Suprapubic skin (tissue), 4 donors: Measurements from ENCODE around the gene CEP192. TPM values are rescaled to one million over a fixed set of nuclear protein-coding genes. Genes with fewer than 3 reads are reported as not detected.
"Not testable (repeated sequence)": the region's sequence is repeated elsewhere in the genome, so short reads cannot be mapped to it uniquely, and the experiment has no call there.

Source experiments
- DNase-seq, 2 donors: peaks; one replicate each; pipeline ENCODE4 v3.0.0-alpha.2; 2019; ENCODE audit warnings: low spot score in 2 of 2
- H3K27ac ChIP-seq: fragments of 200-600 bp; sonication (generic); one replicate; pipeline ENCODE4 v1.5.1; 2019
- H3K27me3 ChIP-seq: fragments of 200-600 bp; sonication (generic); one replicate; pipeline ENCODE4 v1.5.1; 2019
- H3K36me3 ChIP-seq: fragments of 200-600 bp; sonication (generic); one replicate; pipeline ENCODE4 v1.5.1; 2019
- H3K4me1 ChIP-seq: fragments of 200-600 bp; sonication (generic); one replicate; pipeline ENCODE4 v1.5.1; 2019
- H3K4me3 ChIP-seq: fragments of 200-600 bp; sonication (generic); one replicate; pipeline ENCODE4 v1.5.1; 2019; ENCODE audit warnings: mild to moderate bottlenecking
- H3K9me3 ChIP-seq: fragments of 200-600 bp; sonication (generic); one replicate; pipeline ENCODE4 v1.5.1; 2019
- EP300 ChIP-seq: sonication (generic); formaldehyde crosslinking; IDR thresholded peaks from one replicate; pipeline ENCODE4 v1.6.1; 2017; ENCODE audit warnings: antibody characterized with exemption
- POLR2A ChIP-seq, 2 donors: fragments of 450-650 bp; IDR thresholded peaks; one replicate each; pipeline ENCODE4 v1.6.1; 2017; ENCODE audit warnings: antibody characterized with exemption in 2 of 2, mild to moderate bottlenecking in 2 of 2, moderate library complexity in 2 of 2
- POLR2AphosphoS5 ChIP-seq, 3 donors: sonication (generic); formaldehyde crosslinking; IDR thresholded peaks; one replicate each; pipeline ENCODE4 v1.6.1; 2017; ENCODE audit warnings: antibody characterized with exemption in 3 of 3
- WGBS: methylation state at CpG from one replicate; pipeline ENCODE4 v1.1.5; 2018; 5-methylcytosine and 5-hydroxymethylcytosine counted together
- total RNA-seq, 4 donors: library from RNA; depleted of rRNA; stranded (reverse); fragments of >200 nt; gene quantifications; one replicate each; pipeline ENCODE4 v1.1.0, GENCODE V29; 2016
- TF ChIP-seq, protein P1 (sequence below), 2 donors: fragments of 200-600 bp in 1 of 2; fragments of 450-650 bp in 1 of 2; sonication (generic) in 1 of 2; IDR thresholded peaks; one replicate each; pipeline ENCODE4 v1.5.1; 2016 to 2019; ENCODE audit warnings: antibody characterized with exemption in 2 of 2, mild to moderate bottlenecking in 1 of 2, moderate library complexity in 1 of 2

The CEP192 gene
- total RNA-seq, 4 donors from 2014 or later: 13.0 to 30.4 (median 18.8) TPM

GRCh38 chr18:13086906-13087305 is 95.7 kb downstream of the CEP192 start:
- H3K36me3 ChIP-seq: peaks cover 35% of the 10 kb centered on the region
- H3K4me1 ChIP-seq: no peaks in the 10 kb centered on the region
- H3K4me3 ChIP-seq: no peak overlapping the region
- H3K27ac ChIP-seq: no peak overlapping the region
- WGBS: 95% methylated on average over 4 of the region's 4 CpGs
- no peaks in the 10 kb centered on the region for H3K9me3 ChIP-seq
- TF ChIP-seq POLR2A (IDR thresholded peaks at IDR 0.05) (no peak), POLR2AphosphoS5 (IDR thresholded peaks at IDR 0.05) (no peak), EP300 (no peak)
- TF ChIP-seq, protein P1, sequence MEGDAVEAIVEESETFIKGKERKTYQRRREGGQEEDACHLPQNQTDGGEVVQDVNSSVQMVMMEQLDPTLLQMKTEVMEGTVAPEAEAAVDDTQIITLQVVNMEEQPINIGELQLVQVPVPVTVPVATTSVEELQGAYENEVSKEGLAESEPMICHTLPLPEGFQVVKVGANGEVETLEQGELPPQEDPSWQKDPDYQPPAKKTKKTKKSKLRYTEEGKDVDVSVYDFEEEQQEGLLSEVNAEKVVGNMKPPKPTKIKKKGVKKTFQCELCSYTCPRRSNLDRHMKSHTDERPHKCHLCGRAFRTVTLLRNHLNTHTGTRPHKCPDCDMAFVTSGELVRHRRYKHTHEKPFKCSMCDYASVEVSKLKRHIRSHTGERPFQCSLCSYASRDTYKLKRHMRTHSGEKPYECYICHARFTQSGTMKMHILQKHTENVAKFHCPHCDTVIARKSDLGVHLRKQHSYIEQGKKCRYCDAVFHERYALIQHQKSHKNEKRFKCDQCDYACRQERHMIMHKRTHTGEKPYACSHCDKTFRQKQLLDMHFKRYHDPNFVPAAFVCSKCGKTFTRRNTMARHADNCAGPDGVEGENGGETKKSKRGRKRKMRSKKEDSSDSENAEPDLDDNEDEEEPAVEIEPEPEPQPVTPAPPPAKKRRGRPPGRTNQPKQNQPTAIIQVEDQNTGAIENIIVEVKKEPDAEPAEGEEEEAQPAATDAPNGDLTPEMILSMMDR (IDR thresholded peaks at IDR 0.05): no peak
- DNase-seq: no peak
- no peaks in the 10 kb centered on the region for H3K27me3 ChIP-seq

- no peaks in the 10 kb centered on the region for H3K4me1 ChIP-seq
- TF ChIP-seq, protein P1 (IDR thresholded peaks at IDR 0.05): no peak
- TF ChIP-seq POLR2A (IDR thresholded peaks at IDR 0.05) (no peak), POLR2AphosphoS5 (IDR thresholded peaks at IDR 0.05) (no peak), EP300 (no peak)
- H3K4me3 ChIP-seq: no peak overlapping the region
- no peak for DNase-seq
- H3K36me3 ChIP-seq: peaks cover 71% of the 10 kb centered on the region
- 89% methylated on average over 12 of the region's 12 CpGs for WGBS
- no peaks in the 10 kb centered on the region for H3K27me3 ChIP-seq
- no peaks in the 10 kb centered on the region for H3K9me3 ChIP-seq
- H3K27ac ChIP-seq: no peak overlapping the region
Observed at GRCh38 chr18:13095466-13095865, 104.3 kb downstream of the CEP192 start.

DNA sequence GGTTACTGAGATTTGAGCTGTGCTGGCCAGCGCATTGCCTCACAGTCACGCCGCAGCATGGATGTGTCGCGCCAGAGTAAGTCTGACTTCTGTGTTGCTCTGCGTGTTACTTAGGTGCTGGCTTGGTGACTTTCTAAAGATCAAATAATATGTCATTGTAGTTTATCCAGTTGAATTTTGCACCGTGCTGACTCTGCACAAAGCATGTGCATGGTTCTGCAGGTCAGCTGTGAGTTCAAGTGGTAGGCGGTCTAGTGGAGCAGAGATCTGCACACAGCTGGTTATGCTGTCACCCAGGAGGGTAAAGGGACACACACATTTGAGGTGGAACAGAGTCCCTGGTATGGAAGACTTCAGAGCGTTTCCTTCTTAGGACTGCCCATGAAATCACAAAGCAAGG is 105.1 kb downstream of the CEP192 start:
- Histone ChIP-seq H3K4me3 (no peak overlapping the region), H3K27ac (no peak overlapping the region), H3K27me3 (no peaks in the 10 kb centered on the region), H3K9me3 (no peaks in the 10 kb centered on the region), H3K4me1 (no peaks in the 10 kb centered on the region), H3K36me3 (peaks cover 74% of the 10 kb centered on the region)
- DNase-seq: no peak
- TF ChIP-seq, protein P1 (IDR thresholded peaks at IDR 0.05): no peak
- TF ChIP-seq EP300 (no peak), POLR2AphosphoS5 (IDR thresholded peaks at IDR 0.05) (no peak), POLR2A (IDR thresholded peaks at IDR 0.05) (no peak)
- WGBS: 95% methylated on average over 9 of the region's 9 CpGs

DNA sequence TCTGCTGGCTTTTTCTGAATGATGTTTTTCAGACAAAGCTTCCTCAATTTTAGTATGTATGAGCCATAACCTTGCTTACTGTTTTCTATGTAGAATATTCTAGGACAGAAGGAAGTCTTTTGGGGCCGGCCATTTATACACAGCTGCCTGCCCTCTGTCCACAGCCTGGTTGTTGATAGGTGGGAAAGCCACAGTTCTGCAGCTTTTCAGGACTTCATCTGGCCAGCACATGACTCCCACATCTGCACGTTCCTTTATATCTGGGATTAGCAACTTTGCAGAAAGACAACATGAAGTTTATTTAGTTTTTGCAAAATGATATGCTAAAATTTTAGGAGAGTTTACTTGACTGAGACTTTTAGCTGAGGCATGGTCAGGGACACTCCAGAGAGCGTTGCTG is 105.6 kb downstream of the CEP192 start:
- H3K4me3 ChIP-seq: no peak overlapping the region
- 86% methylated on average over 3 of the region's 3 CpGs for WGBS
- no peaks in the 10 kb centered on the region for H3K4me1 ChIP-seq
- H3K36me3 ChIP-seq: peaks cover 76% of the 10 kb centered on the region
- no peaks in the 10 kb centered on the region for H3K27me3 ChIP-seq
- H3K9me3 ChIP-seq: no peaks in the 10 kb centered on the region
- H3K27ac ChIP-seq: no peak overlapping the region
- no peak for TF ChIP-seq POLR2A (IDR thresholded peaks at IDR 0.05)
- TF ChIP-seq, protein P1 (IDR thresholded peaks at IDR 0.05): no peak
- no peak for TF ChIP-seq EP300
- no peak for TF ChIP-seq POLR2AphosphoS5 (IDR thresholded peaks at IDR 0.05)
- no peak for DNase-seq

GRCh38 chr18:13098104-13098503 is 106.9 kb downstream of the CEP192 start:
- not testable (repeated sequence) for H3K9me3 ChIP-seq, H3K4me3 ChIP-seq, H3K4me1 ChIP-seq, H3K27me3 ChIP-seq, H3K27ac ChIP-seq, DNase-seq
- peaks cover 82% of the 10 kb centered on the region for H3K36me3 ChIP-seq
- 100% methylated on average over 3 of the region's 26 CpGs for WGBS

- WGBS: 88% methylated on average over 10 of the region's 10 CpGs
- H3K36me3 ChIP-seq: peaks cover 82% of the 10 kb centered on the region
- H3K4me1 ChIP-seq: no peaks in the 10 kb centered on the region
- DNase-seq: no peak
- no peak overlapping the region for H3K27ac ChIP-seq
- no peaks in the 10 kb centered on the region for H3K27me3 ChIP-seq
- no peak overlapping the region for H3K4me3 ChIP-seq
- TF ChIP-seq EP300: no peak
- TF ChIP-seq, protein P1 (IDR thresholded peaks at IDR 0.05): no peak
- no peak for TF ChIP-seq POLR2A (IDR thresholded peaks at IDR 0.05)
- no peak for TF ChIP-seq POLR2AphosphoS5 (IDR thresholded peaks at IDR 0.05)
- no peaks in the 10 kb centered on the region for H3K9me3 ChIP-seq
Observed at GRCh38 chr18:13099113-13099512, 108.0 kb downstream of the CEP192 start.
